ENCODE results near the gene CPSF3.

DNA sequence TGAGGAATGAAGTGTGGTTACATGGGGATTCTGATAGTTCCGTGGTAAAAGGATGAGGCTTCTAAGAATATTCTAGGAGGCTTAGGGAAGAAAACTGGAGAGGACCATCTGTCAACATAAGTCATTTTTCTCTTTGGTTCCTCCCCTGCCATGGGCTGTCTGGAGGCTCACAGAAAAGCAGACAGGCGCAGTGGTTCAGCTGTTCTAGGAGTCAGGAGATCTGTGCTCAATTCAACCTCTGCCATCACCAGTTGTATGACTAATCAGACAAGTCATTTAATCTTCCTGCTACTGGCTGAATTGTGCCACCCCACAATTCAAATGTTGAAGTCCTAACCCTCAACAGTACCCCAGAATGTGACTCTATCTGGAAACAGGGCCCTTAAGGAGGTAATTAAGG, 95.8 kb downstream of the CPSF3 start:
- TF ChIP-seq CTCF (conservative IDR thresholded peaks at IDR 0.05; ENCODE audit: low read depth, low read length) (no peak), FOS (IDR thresholded peaks at IDR 0.05; ENCODE audit: low read depth, low read length) (no peak), CHD1 (IDR thresholded peaks at IDR 0.05; ENCODE audit: low read depth, low read length) (no peak), POLR2A (IDR thresholded peaks at IDR 0.05; ENCODE audit: low read depth, low read length) (no peak), CEBPB (IDR thresholded peaks at IDR 0.05; ENCODE audit: low read depth, low read length) (no peak), NFE2L2 (IDR thresholded peaks at IDR 0.05; ENCODE audit: low read depth, low read length) (no peak), SMC3 (IDR thresholded peaks at IDR 0.05; ENCODE audit: low read depth, low read length) (no peak)
- TF ChIP-seq, protein P1, sequence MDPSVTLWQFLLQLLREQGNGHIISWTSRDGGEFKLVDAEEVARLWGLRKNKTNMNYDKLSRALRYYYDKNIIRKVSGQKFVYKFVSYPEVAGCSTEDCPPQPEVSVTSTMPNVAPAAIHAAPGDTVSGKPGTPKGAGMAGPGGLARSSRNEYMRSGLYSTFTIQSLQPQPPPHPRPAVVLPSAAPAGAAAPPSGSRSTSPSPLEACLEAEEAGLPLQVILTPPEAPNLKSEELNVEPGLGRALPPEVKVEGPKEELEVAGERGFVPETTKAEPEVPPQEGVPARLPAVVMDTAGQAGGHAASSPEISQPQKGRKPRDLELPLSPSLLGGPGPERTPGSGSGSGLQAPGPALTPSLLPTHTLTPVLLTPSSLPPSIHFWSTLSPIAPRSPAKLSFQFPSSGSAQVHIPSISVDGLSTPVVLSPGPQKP (IDR thresholded peaks at IDR 0.05; ENCODE audit: borderline replicate concordance, low read depth, low read length), result no peak

Measured in IMR-90 (cell line).